SU-DHL-6 (cell line): ENCODE data around the gene ARHGAP33.

Source experiments
- EZH2phosphoT487 ChIP-seq: fragments of 200-600 bp; sonication (generic), shearing (Covaris generic); conservative IDR thresholded peaks from 2 replicates; pipeline ENCODE4 v1.6.1; 2018; ENCODE audit warnings: mild to moderate bottlenecking, antibody characterized with exemption, low read length, moderate library complexity, mixed read lengths
- TF ChIP-seq, protein P1 (sequence below): fragments of 200-600 bp; sonication (generic); IDR thresholded peaks from one replicate; pipeline ENCODE4 v1.5.1; 2017; ENCODE audit warnings: antibody characterized with exemption, mild to moderate bottlenecking, low read length, moderate library complexity; ENCODE audit not compliant: insufficient read depth, poor library complexity, severe bottlenecking

- TF ChIP-seq, protein P1, sequence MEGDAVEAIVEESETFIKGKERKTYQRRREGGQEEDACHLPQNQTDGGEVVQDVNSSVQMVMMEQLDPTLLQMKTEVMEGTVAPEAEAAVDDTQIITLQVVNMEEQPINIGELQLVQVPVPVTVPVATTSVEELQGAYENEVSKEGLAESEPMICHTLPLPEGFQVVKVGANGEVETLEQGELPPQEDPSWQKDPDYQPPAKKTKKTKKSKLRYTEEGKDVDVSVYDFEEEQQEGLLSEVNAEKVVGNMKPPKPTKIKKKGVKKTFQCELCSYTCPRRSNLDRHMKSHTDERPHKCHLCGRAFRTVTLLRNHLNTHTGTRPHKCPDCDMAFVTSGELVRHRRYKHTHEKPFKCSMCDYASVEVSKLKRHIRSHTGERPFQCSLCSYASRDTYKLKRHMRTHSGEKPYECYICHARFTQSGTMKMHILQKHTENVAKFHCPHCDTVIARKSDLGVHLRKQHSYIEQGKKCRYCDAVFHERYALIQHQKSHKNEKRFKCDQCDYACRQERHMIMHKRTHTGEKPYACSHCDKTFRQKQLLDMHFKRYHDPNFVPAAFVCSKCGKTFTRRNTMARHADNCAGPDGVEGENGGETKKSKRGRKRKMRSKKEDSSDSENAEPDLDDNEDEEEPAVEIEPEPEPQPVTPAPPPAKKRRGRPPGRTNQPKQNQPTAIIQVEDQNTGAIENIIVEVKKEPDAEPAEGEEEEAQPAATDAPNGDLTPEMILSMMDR, result no peak
- no peak for TF ChIP-seq EZH2phosphoT487
These were observed 22.3 kb downstream of the ARHGAP33 start for GRCh38 chr19:35797663-35798062.
